NCI-H82 (cell line): ENCODE data around the gene UBC.

Experiments used
- DNase-seq: peaks from one replicate; lab custom pipeline; 2025; lab: John Stamatoyannopoulos, UW

Gene UBC

GRCh38 chr12:124914392-124915238 is at the start of gene UBC:
Gene UBC (minus strand): TSS chr12:124914650. CDS start chr12:124913771, 879 bp downstream.
- DNase-seq = no peak

GRCh38 chr12:124963211-124963610 is 48.8 kb upstream of the UBC start:
- DNase-seq = no peak

- no peak for DNase-seq
These were observed 46.6 kb upstream of the UBC start for GRCh38 chr12:124961055-124961454.

- no peak for DNase-seq
These were observed 42.1 kb upstream of the UBC start for GRCh38 chr12:124956571-124956970.

- DNase-seq = no peak
These were observed 40.3 kb upstream of the UBC start for GRCh38 chr12:124954771-124955170.

- DNase-seq = no peak
These were observed 39.4 kb upstream of the UBC start for GRCh38 chr12:124953689-124954405.

- no peak for DNase-seq
These were observed 38.4 kb upstream of the UBC start for GRCh38 chr12:124952801-124953200.

GRCh38 chr12:124952295-124952694 is 37.8 kb upstream of the UBC start:
- DNase-seq = no peak

GRCh38 chr12:124949779-124950728 is 35.6 kb upstream of the UBC start:
- DNase-seq = no peak

- no peak for DNase-seq
These were observed 34.6 kb upstream of the UBC start for GRCh38 chr12:124949066-124949465.

- no peak for DNase-seq
These were observed 33.3 kb upstream of the UBC start for GRCh38 chr12:124947561-124948398.

- DNase-seq = no peak
These were observed 32.6 kb upstream of the UBC start for GRCh38 chr12:124947013-124947412.

GRCh38 chr12:124946447-124946793 is 32.0 kb upstream of the UBC start:
- DNase-seq = no peak

GRCh38 chr12:124941170-124941527 is 26.7 kb upstream of the UBC start:
- no peak for DNase-seq

- no peak for DNase-seq
These were observed 26.1 kb upstream of the UBC start for GRCh38 chr12:124940393-124941169.

- DNase-seq = no peak
These were observed 25.6 kb upstream of the UBC start for GRCh38 chr12:124940143-124940392.

GRCh38 chr12:124939421-124940142 is 25.1 kb upstream of the UBC start:
- DNase-seq = no peak

- no peak for DNase-seq
These were observed 24.6 kb upstream of the UBC start for GRCh38 chr12:124939079-124939420.

GRCh38 chr12:124938587-124938986 is 24.1 kb upstream of the UBC start:
- no peak for DNase-seq

GRCh38 chr12:124938108-124938507 is 23.7 kb upstream of the UBC start:
- DNase-seq = no peak
